Fibroblast of skin of scalp (primary cell): ENCODE results near the gene PDZRN3.

Source experiments
- DNase-seq: peaks from one replicate; pipeline ENCODE4 v3.0.0-alpha.2; 2013

Gene PDZRN3

GRCh38 chr3:73513260-73513659 is 111.5 kb downstream of the PDZRN3 start:
- DNase-seq, result no peak

GRCh38 chr3:73511571-73512525 is 112.9 kb downstream of the PDZRN3 start:
- peak; percentile 62 for DNase-seq

DNA sequence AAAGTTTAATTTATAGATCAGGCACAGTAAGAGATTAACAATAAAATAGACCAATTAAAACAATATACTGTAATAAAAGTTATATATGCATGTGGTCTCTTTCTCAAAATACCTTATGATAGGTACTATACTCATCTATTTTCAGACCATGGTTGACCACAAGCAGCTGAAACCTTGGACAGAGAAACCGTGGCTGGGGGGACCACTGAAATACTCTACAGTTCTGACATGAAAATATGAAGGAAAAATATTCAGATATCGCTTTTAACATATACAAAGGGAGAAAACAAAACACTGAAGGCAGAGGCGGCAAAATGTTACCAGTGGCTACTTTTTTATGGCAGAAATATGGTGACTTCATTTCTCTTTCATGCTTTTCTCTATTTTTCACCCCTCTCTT is 114.0 kb downstream of the PDZRN3 start:
- no peak for DNase-seq

- peak; percentile 49 for DNase-seq
Observed at GRCh38 chr3:73510334-73510733, 114.4 kb downstream of the PDZRN3 start.

GRCh38 chr3:73509816-73510215 is 114.9 kb downstream of the PDZRN3 start:
- no peak for DNase-seq

- no peak for DNase-seq
Observed at GRCh38 chr3:73509066-73509465, 115.7 kb downstream of the PDZRN3 start.

GRCh38 chr3:73508330-73508954 is 116.3 kb downstream of the PDZRN3 start:
- DNase-seq, result peak; percentile 75

DNA sequence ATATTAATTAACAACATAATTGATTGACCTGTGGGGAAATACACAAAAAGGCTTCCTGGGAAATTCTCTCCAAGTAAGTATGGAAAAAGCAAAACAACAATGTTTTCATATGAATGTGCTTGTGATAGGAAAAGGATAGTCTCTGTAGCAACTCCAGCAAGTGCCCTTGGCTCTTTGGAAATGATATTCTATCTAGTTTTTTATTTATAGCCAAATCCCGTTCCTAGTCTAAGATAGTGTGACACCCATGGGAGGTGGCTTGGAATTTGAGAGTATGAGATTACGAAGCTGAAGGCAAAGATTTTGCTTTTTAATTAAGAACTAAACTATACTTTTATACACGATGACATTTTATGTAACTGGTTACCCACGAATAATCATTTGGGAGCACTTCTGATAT is 119.9 kb downstream of the PDZRN3 start:
- DNase-seq, result no peak

GRCh38 chr3:73504239-73504638 is 120.5 kb downstream of the PDZRN3 start:
- no peak for DNase-seq

DNA sequence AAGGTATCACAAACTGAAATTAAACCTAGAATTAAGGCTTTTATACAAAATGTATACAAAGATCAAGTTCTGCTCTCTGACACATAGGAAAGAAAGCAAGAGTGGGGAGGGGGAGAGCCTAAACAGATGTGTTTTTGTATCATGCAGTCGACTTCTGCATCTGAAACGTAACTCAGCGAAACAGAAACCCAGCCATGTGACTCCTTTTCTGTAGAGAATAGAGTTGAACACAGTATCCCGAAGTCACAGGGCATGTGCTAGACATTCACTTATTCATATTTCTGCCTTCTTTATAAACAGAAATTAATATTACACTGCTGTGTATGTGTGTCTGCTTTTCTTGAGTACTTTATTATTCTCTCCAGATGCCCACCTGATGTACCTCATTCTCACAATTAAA is 121.0 kb downstream of the PDZRN3 start:
- DNase-seq, result peak; percentile 37

DNA sequence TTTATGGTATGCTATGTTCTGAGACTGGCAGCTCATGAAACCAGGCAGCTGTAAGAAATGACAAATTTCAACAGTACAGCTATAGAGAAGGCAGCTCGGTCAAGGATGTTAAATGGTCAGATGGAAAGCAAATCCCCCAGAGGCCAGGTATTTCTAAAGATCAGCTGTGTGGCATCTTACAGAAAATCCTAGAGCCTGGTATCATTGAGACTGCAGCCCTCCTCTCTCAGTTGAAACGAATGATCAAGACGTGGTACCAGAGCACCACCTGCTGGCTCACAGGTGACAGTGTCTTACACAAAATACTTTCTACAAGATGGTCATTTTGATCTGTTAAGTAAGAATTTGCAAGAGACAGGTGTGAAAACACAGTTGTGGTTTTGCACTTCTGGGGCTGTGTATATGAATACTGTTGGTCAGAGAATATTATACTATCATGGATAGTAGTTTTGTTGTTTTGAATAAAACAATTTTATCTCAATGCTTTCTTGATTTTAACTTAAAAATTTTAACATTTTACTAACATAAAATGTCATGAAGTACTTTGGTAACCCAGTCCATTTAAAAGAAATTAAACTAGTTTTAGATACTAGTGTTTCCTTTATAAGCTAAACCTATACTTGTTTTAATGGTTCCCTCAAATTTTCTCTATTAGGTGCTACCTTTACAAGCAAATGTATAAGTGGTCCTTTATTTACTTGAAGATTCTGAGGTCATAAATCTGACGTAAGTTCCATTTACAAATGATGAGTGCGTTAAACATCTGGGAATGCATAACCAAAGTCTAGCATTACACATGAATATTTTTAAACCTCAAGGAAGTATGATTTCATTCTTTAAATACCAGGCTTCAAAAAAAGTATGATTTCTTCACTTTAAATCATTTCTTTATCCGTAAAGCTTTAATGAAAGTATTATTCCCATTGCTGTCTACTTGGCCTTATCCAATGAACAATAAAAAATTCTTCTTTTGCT is 121.8 kb downstream of the PDZRN3 start:
- peak; percentile 91 for DNase-seq

DNA sequence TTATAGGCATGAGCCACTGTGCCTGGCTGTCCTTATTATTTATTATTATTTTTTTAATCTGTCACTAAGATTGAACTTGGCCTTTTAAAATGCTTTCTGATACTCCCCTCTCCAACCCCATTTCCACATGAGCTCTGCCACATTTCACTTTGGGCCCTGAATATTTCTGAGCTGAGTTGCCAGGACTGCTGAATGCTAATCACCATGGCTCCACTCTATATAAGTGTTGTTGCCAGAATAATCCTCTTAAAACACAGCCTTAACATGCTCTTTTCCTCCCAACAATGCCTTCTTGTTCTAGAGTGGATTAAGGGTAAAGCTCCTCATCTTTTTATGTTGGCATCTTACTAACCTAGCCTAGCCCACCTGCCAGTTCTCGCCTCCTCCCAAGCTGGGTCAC is 124.4 kb downstream of the PDZRN3 start:
- peak; percentile 67 for DNase-seq

DNA sequence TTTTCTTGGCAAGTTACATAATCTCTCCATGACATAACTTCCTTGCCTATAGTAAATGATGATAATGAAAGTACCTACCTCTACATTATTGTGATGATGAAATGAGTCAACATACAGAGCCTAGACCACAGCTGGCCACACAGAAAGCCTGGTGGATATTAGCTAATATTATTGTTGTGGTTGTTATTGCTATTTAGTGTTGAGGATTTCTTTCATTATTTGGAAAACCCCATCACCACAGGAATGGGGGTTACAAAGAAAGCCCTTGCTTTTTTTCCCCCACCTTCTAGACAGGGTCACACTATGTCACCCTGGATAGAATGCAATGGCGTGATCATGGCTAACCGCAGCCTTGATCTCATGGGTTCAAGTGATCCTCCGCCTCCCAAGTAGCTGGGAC is 125.0 kb downstream of the PDZRN3 start:
- peak; percentile 73 for DNase-seq

- peak; percentile 46 for DNase-seq
Observed at GRCh38 chr3:73498764-73499622, 125.7 kb downstream of the PDZRN3 start.

DNA sequence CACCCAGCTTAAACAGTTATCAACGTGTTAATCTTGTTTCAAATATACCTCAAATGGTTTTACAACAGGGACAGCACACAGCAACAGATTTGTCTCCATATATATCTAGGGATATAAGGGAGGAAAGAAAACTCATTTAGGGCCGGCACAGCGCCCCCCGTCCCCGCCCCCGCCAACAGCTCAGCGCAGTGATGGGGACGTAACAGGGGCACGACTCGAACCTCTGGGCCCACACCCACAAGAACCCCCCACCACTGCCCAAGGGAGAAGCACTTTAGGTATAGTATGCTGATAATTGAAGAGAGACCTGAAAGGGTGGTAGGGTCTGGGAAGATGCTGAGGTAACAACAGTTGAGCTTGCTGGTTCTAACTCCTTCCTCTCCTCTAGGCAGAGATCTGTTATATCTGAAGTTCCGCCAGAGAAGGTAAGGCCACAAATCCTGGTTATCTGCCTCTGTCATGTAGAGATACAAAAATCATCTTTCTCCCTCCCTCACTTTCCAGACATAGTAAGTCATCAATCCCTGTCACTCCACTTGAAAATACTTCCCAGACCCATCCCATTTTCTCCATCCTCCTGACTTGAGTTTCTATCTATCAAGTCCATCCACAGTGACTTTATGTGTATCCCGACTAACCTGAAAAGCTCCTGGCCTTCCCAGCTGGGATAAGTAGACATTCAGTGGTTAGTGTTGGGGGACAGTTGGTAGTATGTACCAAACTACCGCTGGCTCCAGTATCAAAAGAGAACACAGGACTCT is 126.9 kb downstream of the PDZRN3 start:
- no peak for DNase-seq

DNA sequence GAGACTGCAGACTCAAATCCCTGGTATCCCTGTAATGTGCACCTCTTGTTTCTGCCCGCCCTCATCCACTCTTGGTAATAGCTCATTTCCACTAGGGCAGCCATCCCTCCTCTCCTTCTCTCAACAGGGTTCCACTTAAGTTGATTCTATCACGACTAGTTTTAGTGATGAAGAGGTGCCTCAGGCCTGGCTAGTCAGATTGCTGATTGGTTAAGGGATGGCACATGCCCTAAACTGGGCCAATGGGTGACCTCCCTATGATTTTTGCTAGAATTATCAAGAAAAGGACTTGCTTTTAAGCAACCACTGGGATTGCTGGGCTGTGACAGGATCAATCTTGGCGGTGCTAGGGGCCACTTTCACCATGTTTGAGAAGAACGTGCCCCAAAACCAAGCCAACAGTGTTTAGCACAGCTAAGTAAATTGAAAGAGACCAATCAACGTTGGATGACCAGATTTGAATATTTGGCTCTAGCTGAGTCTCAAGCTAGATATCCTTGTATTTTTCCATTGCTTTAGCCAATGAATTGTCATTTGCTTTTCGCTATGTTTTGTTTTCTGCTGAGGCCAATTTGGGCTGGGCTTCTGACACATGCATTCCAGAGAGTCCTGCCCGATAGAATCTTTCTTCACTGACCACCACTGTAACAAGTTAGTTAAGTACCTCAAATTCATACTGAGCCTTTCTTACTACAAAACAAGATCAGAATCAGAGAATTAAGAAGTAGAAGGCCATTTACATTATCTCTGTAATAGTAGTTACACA is 131.0 kb downstream of the PDZRN3 start:
- DNase-seq, result peak; percentile 83

GRCh38 chr3:73492186-73492585 is 132.6 kb downstream of the PDZRN3 start:
- DNase-seq, result no peak

DNA sequence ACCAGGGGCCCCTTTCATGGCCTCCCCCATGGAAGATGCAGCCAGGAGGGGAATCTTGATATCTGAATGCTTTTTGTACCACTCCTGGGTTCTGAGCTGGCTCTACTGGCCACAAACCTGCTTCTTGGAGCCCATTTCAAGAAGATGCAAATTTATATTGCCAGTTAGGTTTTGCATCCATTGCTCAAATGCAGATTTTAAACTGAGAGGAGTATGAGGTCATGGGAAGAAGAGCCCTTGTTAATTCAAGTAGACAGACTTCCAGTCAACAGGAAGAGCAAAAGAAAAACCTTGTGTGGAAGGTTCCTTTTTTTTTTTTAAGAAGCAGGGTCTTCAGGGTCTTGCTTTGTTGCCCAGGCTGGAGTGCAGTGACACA is 133.5 kb downstream of the PDZRN3 start:
- no peak for DNase-seq

- peak; percentile 48 for DNase-seq
Observed at GRCh38 chr3:73490453-73491286, 134.1 kb downstream of the PDZRN3 start.
